GM12878 (cell line): ENCODE results near the gene TBC1D8. TPM values are rescaled to one million over a fixed set of nuclear protein-coding genes. Genes with fewer than 3 reads are reported as not detected.

Source experiments
- ATAC-seq: fragments of 200-7000 bp; cut with Tn5 transposase; 3 replicates; pipeline ENCODE4 v1.9.1; 2020; ENCODE audit warnings: mild to moderate bottlenecking, moderate library complexity
- BruUV-seq: library from RNA; stranded (reverse); fragments of 400-500 nt; replicated peaks from 2 replicates; lab custom pipeline; 2021; lab: Mats Ljungman, UMichigan
- CTCF ChIA-PET: fragments of 300-600 bp; sonication (Branson Sonifier 250); formaldehyde crosslinking; extraction: SDS; loops from one replicate; lab custom pipeline; 2021; ENCODE audit warnings: inconsistent platforms; lab: Yijun Ruan, JAX
- POLR2A ChIA-PET: fragments of 350-600 bp; formaldehyde crosslinking; extraction: SDS; loops from one replicate; lab custom pipeline; 2021; ENCODE audit warnings: inconsistent platforms; lab: Charles Lee
- RAD21 ChIA-PET: fragments of 300-600 bp; sonication (Branson Sonifier 250); formaldehyde crosslinking; loops from one replicate; lab custom pipeline; 2023; ENCODE audit warnings: antibody characterized with exemption; ENCODE audit not compliant: unreplicated experiment; lab: Charles Lee
- SMC1A ChIA-PET: fragments of 300-600 bp; sonication (Branson Sonifier 250); formaldehyde crosslinking; loops from one replicate; lab custom pipeline; 2023; ENCODE audit not compliant: unreplicated experiment, uncharacterized antibody; lab: Charles Lee
- DNase-seq: peaks from one replicate; pipeline ENCODE4 v3.0.0-alpha.2; 2011; ENCODE audit warnings: low read depth, low spot score
- FAIRE-seq: peaks from 3 replicates; lab custom pipeline; 2011; peaks lifted over from hg19 to GRCh38; lab: Jason Lieb, UNC
- H2AFZ ChIP-seq: 2 replicates; pipeline ENCODE4 v1.6.0; 2011; ENCODE audit warnings: low read depth, low read length, control low read depth; ENCODE audit not compliant: control insufficient read depth
- H3K27ac ChIP-seq: 2 replicates; pipeline ENCODE4 v1.5.1; 2011; ENCODE audit warnings: control low read depth; ENCODE audit not compliant: control insufficient read depth, insufficient read depth
- H3K27me3 ChIP-seq, 2 experiments: replicated peaks in 1 of 2; 2 replicates each; pipeline versions ENCODE4 v1.6.0 to v1.6.1; 2011; ENCODE audit warnings: low read length in 1 of 2; ENCODE audit not compliant: control insufficient read depth in 2 of 2, insufficient read depth in 2 of 2
- H3K36me3 ChIP-seq, 2 experiments: 2 replicates each; pipeline ENCODE4 v1.5.1; 2011; ENCODE audit warnings: low read length in 1 of 2; ENCODE audit not compliant: control insufficient read depth in 2 of 2, insufficient read depth in 2 of 2
- H3K4me1 ChIP-seq: 2 replicates; pipeline ENCODE4 v1.6.1; 2011; ENCODE audit warnings: mild to moderate bottlenecking, low read length, moderate library complexity, mixed read lengths; ENCODE audit not compliant: control insufficient read depth, insufficient read depth
- H3K4me2 ChIP-seq: 2 replicates; pipeline ENCODE4 v1.6.0; 2011; ENCODE audit warnings: control low read depth; ENCODE audit not compliant: control insufficient read depth, insufficient read depth
- H3K4me3 ChIP-seq: fragments of 200-600 bp; sonication (generic); 2 replicates; pipeline ENCODE4 v1.5.1; 2016
- H3K79me2 ChIP-seq: 2 replicates; pipeline ENCODE4 v1.6.0; 2011; ENCODE audit warnings: low read length; ENCODE audit not compliant: control insufficient read depth, insufficient read depth
- H3K9ac ChIP-seq: 2 replicates; pipeline ENCODE4 v1.8.0; 2011; ENCODE audit warnings: low read length, control low read depth, mixed read lengths; ENCODE audit not compliant: control insufficient read depth, insufficient read depth
- H3K9me3 ChIP-seq: replicated peaks from 3 replicates; pipeline ENCODE4 v1.5.1; 2011; ENCODE audit warnings: mild to moderate bottlenecking, low read length; ENCODE audit not compliant: control insufficient read depth, insufficient read depth
- H4K20me1 ChIP-seq: 2 replicates; pipeline ENCODE4 v1.6.0; 2011; ENCODE audit not compliant: control insufficient read depth, insufficient read depth
- ATF7 ChIP-seq: fragments of 450-650 bp; IDR thresholded peaks from 2 replicates; pipeline ENCODE4 v1.6.1; 2016; ENCODE audit warnings: low read depth, mild to moderate bottlenecking
- CREM ChIP-seq: IDR thresholded peaks from 2 replicates; pipeline ENCODE4 v1.6.1; 2014; ENCODE audit warnings: antibody characterized with exemption, low read depth
- E4F1 ChIP-seq: fragments of 450-650 bp; IDR thresholded peaks from 2 replicates; pipeline ENCODE4 v1.6.1; 2018; ENCODE audit warnings: borderline replicate concordance, mild to moderate bottlenecking; ENCODE audit not compliant: partially characterized antibody
- FOXK2 ChIP-seq: fragments of 450-650 bp; IDR thresholded peaks from 2 replicates; pipeline ENCODE4 v1.6.1; 2017; ENCODE audit warnings: mild to moderate bottlenecking, moderate library complexity
- LARP7 ChIP-seq: fragments of 450-650 bp; IDR thresholded peaks from 2 replicates; pipeline ENCODE4 v1.6.1; 2017; ENCODE audit warnings: mild to moderate bottlenecking
- MXI1 ChIP-seq: fragments of 150-350 bp; IDR thresholded peaks from 2 replicates; pipeline ENCODE4 v1.6.1; 2011; ENCODE audit warnings: low read depth, mild to moderate bottlenecking, inconsistent platforms, low read length, improper control_type of control experiment
- NFIC ChIP-seq: IDR thresholded peaks from 2 replicates; pipeline ENCODE4 v1.6.1; 2012; ENCODE audit warnings: low read depth, mild to moderate bottlenecking, inconsistent platforms, low read length, moderate library complexity
- NFYA ChIP-seq: IDR thresholded peaks from 2 replicates; pipeline ENCODE4 v1.6.1; 2011; ENCODE audit warnings: low read depth, mild to moderate bottlenecking, low read length, improper control_type of control experiment, borderline replicate concordance
- POLR2AphosphoS5 ChIP-seq: IDR thresholded peaks from 2 replicates; pipeline ENCODE4 v1.6.1; 2011; ENCODE audit warnings: mild to moderate bottlenecking, low read length, inconsistent platforms
- RAD51 ChIP-seq: fragments of 450-650 bp; IDR thresholded peaks from 2 replicates; pipeline ENCODE4 v1.6.1; 2016; ENCODE audit warnings: moderate library complexity, mild to moderate bottlenecking, inconsistent platforms
- RFX5 ChIP-seq: IDR thresholded peaks from 2 replicates; pipeline ENCODE4 v1.6.1; 2011; ENCODE audit warnings: low read depth, low read length, improper control_type of control experiment
- SKIL ChIP-seq: fragments of 450-650 bp; IDR thresholded peaks from 2 replicates; pipeline ENCODE4 v1.6.1; 2017; ENCODE audit warnings: mild to moderate bottlenecking, low read depth, inconsistent platforms; ENCODE audit not compliant: poor library complexity, severe bottlenecking
- STAT3 ChIP-seq: IDR thresholded peaks from 2 replicates; pipeline ENCODE4 v1.6.1; 2011; ENCODE audit warnings: low read depth, low read length, improper control_type of control experiment
- SUZ12 ChIP-seq: fragments of 200-600 bp; sonication (generic); IDR thresholded peaks from one replicate; pipeline ENCODE4 v1.6.1; 2018; ENCODE audit warnings: antibody characterized with exemption, mild to moderate bottlenecking; ENCODE audit not compliant: unreplicated experiment
- ZNF384 ChIP-seq: IDR thresholded peaks from 2 replicates; pipeline ENCODE4 v1.6.1; 2012; ENCODE audit warnings: low read depth, mild to moderate bottlenecking, low read length, improper control_type of control experiment, borderline replicate concordance
- WGBS: methylation state at CpG from one replicate; pipeline ENCODE4 v1.1.6; 2016; ENCODE audit warnings: low lambda C conversion rate; ENCODE audit not compliant: insufficient replicate concordance, insufficient coverage; ENCODE audit errors: missing lambda C conversion rate; 5-methylcytosine and 5-hydroxymethylcytosine counted together
- in situ Hi-C: fragments of 300-500 bp; cut with MboI; formaldehyde crosslinking; loops from 9 replicates; pipeline ENCODE4 v1.14.3; 2018; ENCODE audit warnings: mixed read lengths
- intact Hi-C: fragments of 100-400 bp; cut with micrococcal nuclease; formaldehyde crosslinking; loops from one replicate; pipeline ENCODE4 v1.14.2; 2022; ENCODE audit not compliant: unreplicated experiment
- polyA plus RNA-seq, 11 experiments: library from polyadenylated mRNA; depleted of rRNA in 4 of 11; unstranded in 6 of 11; stranded (reverse) in 5 of 11; fragments of >200 nt; fragmentation: Nextera tagmentation in 4 of 11; fragmentation: Illumina TruSeq in 1 of 11; extraction: Ambion mirVana in 4 of 11; extraction: Trizol in 1 of 11; gene quantifications; 1 replicate in 1 of 11; 2 replicates in 10 of 11; pipeline versions ENCODE4 v1.2.1 to v1.2.3, GENCODE V29; 2011 to 2016; ENCODE audit warnings: inconsistent platforms in 2 of 11, missing spikeins in 2 of 11, low read depth in 1 of 11
- total RNA-seq, 4 experiments: library from RNA; depleted of rRNA in 3 of 4; stranded (reverse); fragments of >200 nt in 3 of 4; fragmentation: Illumina TruSeq in 1 of 4; extraction: Trizol in 1 of 4; gene quantifications; 2 replicates each; pipeline versions ENCODE4 v1.2.1 to v1.2.3, GENCODE V29; 2013 to 2021
- TF ChIP-seq, protein P1 (sequence below): fragments of 450-650 bp; IDR thresholded peaks from 2 replicates; pipeline ENCODE4 v1.6.1; 2016; ENCODE audit warnings: mild to moderate bottlenecking

The TBC1D8 gene
- total and polyA plus RNA-seq, 10 of the 15 experiments (the other 5 are each of a cell fraction or from before 2014, with no cell fraction given) = 0.80 to 4.9 (median 4.4) TPM

DNA sequence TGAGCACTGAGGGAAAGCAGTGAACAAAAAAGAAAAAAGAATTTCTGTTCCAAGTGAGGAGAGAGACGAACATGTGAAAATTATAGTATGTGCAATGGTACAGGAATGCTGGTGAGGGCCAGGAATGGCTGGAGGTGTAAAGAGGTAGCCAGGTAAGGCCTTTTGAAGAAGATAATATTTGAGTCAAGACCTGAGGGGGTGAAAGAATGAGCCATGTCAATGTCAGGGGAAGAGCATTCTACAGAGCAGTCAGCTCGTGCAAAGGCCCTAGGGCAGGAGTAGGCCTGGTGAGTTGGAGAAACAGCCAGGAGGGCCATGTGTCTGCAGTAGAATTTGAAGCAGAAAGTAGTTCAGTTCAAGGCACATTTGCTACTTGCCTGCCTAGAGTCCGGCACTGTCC lies 161.5 kb downstream of the TBC1D8 start:
- TF ChIP-seq CREM = no peak
- no peak for TF ChIP-seq FOXK2
- TF ChIP-seq MXI1 = no peak
- TF ChIP-seq POLR2AphosphoS5 = no peak
- no peak for TF ChIP-seq E4F1
- no peak for TF ChIP-seq RAD51
- TF ChIP-seq SKIL = no peak
- no peak for TF ChIP-seq LARP7
- TF ChIP-seq, protein P1, sequence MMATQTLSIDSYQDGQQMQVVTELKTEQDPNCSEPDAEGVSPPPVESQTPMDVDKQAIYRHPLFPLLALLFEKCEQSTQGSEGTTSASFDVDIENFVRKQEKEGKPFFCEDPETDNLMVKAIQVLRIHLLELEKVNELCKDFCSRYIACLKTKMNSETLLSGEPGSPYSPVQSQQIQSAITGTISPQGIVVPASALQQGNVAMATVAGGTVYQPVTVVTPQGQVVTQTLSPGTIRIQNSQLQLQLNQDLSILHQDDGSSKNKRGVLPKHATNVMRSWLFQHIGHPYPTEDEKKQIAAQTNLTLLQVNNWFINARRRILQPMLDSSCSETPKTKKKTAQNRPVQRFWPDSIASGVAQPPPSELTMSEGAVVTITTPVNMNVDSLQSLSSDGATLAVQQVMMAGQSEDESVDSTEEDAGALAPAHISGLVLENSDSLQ = no peak
- no peak for TF ChIP-seq ZNF384
- no peak for TF ChIP-seq NFYA
- no peak for TF ChIP-seq STAT3
- TF ChIP-seq RFX5 = no peak
- TF ChIP-seq ATF7 = no peak
- no peak for TF ChIP-seq NFIC
- TF ChIP-seq SUZ12 = no peak
- DNase-seq = no peak
- 41% methylated on average over 3 of the region's 3 CpGs for whole genome bisulfite sequencing
- Histone ChIP-seq H2AFZ (no peak overlapping the region), H3K9ac (no peak overlapping the region), H3K79me2 (no peaks in the 10 kb centered on the region), H3K36me3 (no peaks in the 10 kb centered on the region), H3K4me3 (no peak overlapping the region), H3K27ac (no peak overlapping the region), H3K27me3 (no peaks in the 10 kb centered on the region), H3K9me3 (no peaks in the 10 kb centered on the region), H4K20me1 (no peaks in the 10 kb centered on the region), H3K4me1 (no peaks in the 10 kb centered on the region), H3K4me2 (no peak overlapping the region)
- ChIA-PET RAD21 (no interaction called here), CTCF (interaction anchor here (6.5 kb wide), 1 partner anchor 383 kb away, joined by 73 read pairs; no protein-coding TSS in a partner anchor), POLR2A (no interaction called here), SMC1A (interaction anchor here (1.0 kb wide), 1 partner anchor 564 kb away, joined by 3 read pairs; no protein-coding TSS in a partner anchor)
- no peak for FAIRE-seq
- in situ Hi-C loops (loop anchor here (10.0 kb wide), 4 partner anchors 255 to 725 kb away; no protein-coding TSS in a partner anchor), intact Hi-C loops (loop anchor here (5.0 kb wide), 1 partner anchor 727 kb away; no protein-coding TSS in a partner anchor)
- no TSS peak for BruUV-seq
- ATAC-seq = no peak
